T-helper 9 cell (primary cell): ENCODE measurements around the gene ULBP2.
"Not testable (repeated sequence)": the region's sequence is repeated elsewhere in the genome, so short reads cannot be mapped to it uniquely, and the experiment has no call there.

ENCODE experiments used
- DNase-seq: peaks from one replicate; pipeline ENCODE4 v3.0.0-alpha.2; 2020

The ULBP2 gene

DNA sequence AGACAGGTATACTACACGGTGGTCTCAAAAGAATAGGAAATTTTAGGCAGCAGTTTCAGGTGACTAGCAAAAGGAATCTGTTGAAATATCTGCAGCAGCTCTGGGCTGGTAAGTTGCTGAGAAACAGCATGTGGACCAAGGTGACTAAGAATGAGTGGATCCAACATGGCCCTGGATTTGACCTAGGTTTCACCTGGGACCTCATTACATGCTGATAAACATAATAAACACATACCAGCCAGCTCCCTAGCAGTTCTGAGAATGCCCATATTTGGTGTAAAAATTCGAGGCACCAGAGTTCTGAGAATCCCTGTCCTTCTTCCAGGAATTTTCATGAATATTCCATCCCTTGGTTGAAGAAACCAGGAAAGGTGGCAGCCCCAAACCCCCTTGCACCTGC, 11.6 kb downstream of the ULBP2 start:
- DNase-seq = not testable (repeated sequence)

DNA sequence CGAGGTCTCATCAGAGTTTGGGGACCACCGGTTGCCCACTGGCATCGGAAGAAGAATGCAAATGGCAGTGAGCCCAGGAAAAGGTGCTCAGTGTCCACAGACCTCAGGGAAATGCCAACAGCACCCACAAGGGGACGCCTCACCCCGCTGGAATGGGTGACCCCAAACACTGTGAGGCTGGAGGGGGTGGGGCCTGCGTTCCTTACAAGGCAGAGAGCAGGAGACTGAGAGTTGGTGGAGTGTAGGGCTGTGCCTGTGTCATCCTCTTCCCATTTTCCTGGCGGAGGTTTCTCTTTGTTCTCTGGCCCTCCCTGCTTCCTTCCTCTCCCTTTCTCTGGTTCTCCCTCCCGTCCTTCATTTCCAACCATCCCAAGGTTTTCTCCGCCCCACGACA, 12.1 kb downstream of the ULBP2 start:
- DNase-seq = not testable (repeated sequence)

- DNase-seq = not testable (repeated sequence)
Observed at GRCh38 chr6:149954328-149954983, 12.6 kb downstream of the ULBP2 start.

DNA sequence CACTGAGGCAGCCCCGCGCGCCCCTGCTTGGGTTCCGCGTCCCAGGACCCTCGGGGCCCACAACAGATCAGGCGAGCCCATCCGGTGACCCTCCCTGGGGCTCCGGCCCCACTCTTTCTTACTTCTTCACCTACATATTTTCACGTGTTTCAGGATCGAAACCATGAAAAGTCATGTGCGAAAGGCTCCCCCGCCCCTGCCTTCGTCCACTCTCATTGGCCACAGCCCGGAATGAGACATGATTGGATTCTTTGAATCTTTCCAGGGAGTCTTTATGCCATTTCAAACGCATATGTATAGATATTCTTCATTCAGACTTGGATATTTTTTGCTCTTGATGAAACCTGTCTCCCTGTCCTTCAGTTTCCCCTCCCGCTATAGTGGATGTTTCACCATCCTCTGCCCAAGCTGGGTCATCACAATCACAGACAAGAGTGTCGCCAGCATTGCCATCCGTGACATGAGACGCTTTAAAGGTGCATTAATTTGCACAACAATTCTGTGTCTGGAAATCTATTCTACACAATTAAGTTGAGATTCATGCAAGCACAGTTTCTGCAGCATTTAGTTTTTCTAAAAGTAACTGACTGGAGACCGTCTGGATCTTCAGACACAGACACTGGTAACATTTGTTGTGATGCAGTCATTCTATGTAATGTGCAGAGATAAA, 13.3 kb downstream of the ULBP2 start:
- DNase-seq = not testable (repeated sequence)

DNA sequence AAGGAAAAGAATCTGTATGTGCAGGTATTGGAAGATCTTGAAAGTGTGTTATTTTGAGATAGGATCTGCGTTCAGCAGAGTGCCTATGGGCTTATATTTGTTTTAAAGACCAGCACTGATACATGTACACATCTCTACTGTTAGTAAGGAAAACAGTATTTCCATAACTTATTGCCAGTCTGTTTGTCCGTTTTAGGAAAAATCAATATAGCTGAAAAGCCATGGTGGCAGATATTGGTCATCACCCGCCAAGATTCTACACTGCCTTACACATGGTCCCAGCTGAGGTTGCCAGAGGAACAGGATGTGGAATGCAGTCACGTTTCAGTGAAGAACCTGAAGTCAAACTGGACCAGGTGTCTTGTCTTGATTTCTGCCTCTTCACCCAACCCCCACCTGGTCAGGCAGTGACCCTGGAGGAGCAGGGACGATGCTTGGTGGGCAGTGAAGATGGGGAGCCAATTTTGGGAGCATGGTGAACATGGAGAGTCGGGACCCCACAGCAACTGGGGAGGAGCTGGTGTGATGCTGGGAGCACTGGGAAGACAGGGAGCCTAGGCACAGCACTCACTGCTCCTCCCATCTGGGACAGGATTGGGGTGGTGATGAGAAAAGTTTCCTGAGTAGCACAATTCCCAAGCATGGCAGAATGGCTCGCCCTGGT, 14.0 kb downstream of the ULBP2 start:
- not testable (repeated sequence) for DNase-seq

DNA sequence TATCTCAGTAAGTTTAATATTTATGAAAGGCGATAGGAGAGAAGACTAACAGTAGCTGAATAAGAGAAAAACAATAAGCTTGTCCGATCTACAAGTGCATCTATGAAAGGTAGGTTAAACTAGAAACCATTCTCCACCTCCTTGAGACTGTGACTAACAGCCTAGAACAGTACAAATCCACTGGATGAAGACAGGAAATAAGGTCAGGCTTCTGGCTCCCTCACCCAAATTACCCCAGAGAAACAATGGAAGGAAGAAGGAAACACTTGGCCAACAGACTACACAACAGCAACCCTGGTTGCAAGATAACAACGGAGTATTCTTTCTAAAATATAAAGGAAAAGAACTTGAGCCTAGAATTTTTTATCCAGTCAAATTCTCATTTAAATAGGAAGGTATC, 16.3 kb downstream of the ULBP2 start:
- DNase-seq = not testable (repeated sequence)

DNA sequence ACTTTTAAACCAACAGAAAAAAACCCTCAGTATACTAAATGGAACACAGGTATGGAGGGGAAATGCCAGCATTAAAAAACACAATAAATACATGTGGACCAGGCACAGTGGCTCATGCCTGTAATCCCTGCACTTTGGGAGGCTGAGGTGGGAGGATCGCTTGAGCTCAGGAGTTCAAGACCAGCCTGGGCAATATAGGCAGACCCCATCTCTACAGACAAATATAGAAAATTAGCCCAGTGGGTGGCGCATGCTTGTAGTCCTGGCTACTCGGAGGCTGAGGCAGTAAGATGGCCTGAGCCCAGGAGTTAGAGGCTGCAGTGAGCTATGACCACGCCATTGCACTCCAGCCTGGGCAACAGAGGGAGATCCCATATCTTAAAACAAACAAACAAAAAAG, 18.0 kb downstream of the ULBP2 start:
- not testable (repeated sequence) for DNase-seq

DNA sequence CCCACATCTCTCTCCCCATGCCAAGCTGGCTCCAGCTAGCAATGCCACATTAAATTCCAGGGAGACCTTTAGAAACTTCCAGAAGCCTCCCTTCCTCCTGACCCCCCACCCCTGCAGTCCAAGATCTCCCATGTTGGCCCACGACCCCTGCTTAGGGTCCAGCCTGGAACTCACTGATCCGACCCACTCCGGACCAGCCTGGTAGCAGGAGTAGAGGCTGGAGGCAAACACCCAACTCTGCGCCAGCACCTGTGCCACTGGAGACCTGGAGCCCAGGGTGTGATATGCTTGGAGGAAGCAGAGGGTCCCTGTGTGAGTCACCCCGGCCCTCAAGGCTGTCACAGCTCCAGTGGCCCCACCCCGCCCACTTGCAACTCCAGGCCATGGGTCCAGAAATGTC, 18.7 kb downstream of the ULBP2 start:
- DNase-seq = no peak

DNA sequence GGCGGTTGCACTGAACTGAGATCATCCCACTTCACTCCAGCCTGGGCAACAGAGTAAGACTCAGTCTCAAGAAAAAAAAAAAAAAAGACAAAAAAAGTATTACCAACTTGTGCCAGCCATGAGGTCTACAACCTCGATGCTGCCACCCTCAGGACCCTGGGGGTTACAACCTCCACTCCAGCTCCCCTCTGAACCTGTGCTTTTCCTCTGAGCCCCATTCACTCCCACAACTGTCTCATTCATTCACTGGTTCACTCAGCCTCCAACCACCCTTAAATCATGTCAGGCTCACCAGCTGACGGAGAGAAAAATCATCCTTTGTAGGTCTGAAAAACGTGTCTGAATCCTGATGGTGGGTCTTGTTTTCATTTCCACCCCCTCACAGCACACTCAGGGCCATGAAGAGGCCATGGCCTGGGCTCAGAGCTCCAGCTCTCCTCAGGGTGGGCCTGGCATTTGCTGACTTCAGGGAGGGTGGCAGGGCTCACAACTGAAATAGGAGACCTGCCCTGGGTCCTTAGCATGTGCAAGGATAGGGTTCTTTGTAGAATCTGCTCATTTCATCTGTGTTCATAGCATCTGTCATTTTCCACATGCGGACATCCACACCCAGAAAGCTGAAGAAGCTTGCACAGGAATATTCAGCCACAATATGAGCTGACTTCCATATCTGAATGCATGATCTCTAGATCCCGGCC, 20.1 kb downstream of the ULBP2 start:
- no peak for DNase-seq

DNA sequence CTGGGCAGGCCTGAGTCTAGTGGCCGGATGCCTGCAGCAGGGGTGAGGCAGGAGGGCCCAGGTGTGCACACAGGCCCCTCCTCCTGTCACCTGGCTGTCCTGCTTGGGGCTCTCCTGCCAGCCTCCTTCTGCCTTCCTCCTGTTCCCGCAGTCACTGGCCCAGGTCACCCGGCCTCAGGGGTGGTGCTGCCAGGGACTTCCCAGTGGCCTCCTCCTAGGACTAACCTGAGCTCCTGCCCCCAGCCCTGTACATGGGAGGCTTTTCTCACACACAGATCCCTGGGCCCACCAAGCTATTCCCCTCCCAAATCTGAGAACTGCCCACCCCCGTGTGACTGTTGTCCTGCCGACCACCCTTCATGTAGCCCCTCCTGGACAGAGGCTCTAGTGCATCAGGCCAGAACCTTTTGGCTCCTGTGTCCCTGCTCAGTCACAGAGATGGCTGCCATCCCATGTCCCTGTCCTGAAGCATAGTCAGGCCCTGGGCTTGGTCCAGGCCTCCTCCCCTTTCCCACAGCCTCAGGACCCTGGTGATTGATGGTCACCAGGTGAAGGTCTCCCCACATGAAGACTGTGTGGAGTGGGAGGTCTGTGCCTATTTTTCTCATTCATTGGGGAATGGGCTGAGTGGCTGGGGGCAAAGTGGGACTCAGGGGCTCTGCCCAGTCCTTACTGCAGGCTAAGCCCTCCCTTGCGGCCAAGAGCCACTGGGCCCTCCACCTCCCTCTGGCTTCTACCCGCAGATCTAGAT, 20.8 kb downstream of the ULBP2 start:
- DNase-seq = no peak

GRCh38 chr6:149963212-149963461, 21.3 kb downstream of the ULBP2 start:
- DNase-seq = no peak

GRCh38 chr6:149963462-149964307, 21.9 kb downstream of the ULBP2 start, which contains the start of gene ULBP1:
ULBP1 (plus strand) TSS chr6:149963943; CDS start chr6:149964050, 107 bp downstream.
- peak; percentile 62 for DNase-seq

GRCh38 chr6:149964308-149965193, 22.7 kb downstream of the ULBP2 start:
- no peak for DNase-seq

- DNase-seq = no peak
Observed at GRCh38 chr6:149965194-149966020, 23.6 kb downstream of the ULBP2 start.

DNA sequence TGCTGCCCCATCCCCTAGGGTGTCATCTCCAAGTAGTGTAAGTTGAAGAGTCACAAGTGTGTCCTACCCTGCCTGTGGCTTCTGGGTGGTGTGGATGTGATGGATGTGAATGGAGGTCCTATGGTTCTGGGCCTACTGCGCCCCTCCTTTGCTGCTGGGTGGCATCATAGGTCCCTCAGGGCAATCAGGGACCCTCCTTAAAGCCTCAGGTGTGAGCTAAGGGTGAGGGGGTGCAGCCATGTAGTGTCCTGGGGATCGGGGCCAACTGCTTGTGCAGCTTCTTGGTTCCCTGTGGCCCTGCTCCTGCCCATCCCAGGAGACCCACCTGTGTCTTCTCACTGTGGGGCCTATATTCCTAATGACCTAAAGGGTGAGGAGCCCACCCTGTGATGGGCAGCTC, 24.5 kb downstream of the ULBP2 start:
- DNase-seq = not testable (repeated sequence)

DNA sequence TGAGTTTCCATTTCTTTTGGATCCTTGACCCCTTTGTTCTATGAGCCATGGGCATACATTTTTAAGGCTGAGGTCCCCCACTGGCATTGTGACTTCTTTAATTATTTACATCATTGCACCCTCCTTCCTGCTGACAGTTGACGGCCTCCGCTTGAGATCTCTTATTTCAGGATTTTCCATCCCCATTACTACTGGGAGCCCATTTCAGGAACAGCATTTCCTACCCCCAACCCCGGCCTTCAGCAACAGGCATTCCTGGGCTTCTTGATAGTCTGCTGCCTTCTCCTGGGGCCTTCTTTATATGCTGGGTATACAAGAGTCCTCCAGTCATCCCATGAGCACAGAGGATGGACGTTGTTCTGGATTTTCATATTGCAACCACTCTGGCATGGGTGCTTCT, 25.8 kb downstream of the ULBP2 start:
- DNase-seq = no peak

DNA sequence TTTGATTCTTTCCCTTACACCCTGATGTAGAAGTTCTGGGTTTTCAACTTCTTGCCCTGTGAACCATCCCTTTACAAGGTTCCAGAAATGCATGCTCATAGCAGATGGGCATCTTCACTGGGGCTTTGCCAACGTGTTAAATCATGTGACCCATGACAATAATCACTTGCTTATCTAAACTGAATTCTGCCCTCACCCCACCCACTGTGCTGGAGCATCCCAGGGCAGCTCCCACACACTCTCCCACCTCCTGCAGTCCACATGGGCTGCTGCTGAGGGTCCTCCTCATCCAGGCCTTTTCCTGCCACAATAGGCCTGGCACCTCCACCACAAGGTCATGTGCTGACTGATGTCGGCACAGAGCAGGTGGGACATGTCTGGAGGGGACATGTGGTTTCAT, 26.2 kb downstream of the ULBP2 start:
- DNase-seq = not testable (repeated sequence)

GRCh38 chr6:149968909-149969308, 27.1 kb downstream of the ULBP2 start:
- DNase-seq = not testable (repeated sequence)

- no peak for DNase-seq
Observed at GRCh38 chr6:149969635-149970034, 27.8 kb downstream of the ULBP2 start.

DNA sequence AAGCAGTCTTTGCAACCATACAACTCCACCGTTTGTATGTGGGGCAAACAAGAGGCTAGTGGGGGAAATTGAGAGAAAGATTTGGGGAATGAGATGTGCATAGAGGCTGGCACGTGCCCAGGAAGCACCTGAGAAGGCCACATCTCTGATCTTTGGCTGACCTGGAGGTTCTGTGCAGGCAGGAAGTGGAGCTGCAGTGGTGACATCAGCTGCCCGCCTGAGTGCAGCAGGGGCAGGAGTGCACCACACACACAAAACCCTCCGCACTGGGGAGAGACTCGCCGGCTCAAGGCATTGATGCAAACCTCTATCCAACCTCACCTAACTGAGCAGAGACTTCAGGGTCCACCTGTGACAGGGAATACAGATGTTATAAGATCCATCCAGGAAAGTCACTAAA, 32.6 kb downstream of the ULBP2 start:
- not testable (repeated sequence) for DNase-seq
